PC-9 (cell line): ENCODE measurements around the gene PIGC.

Experiments
- CTCF ChIP-seq: fragments of 200-600 bp; sonication (generic); conservative IDR thresholded peaks from 2 replicates; pipeline ENCODE4 v1.6.1; 2017; ENCODE audit warnings: mixed run types, antibody characterized with exemption, mild to moderate bottlenecking, moderate library complexity
- EZH2 ChIP-seq: fragments of 200-600 bp; sonication (generic); IDR thresholded peaks from 2 replicates; pipeline ENCODE4 v1.8.0; 2017; ENCODE audit warnings: antibody characterized with exemption, low read depth

GRCh38 chr1:172469717-172470116 is 25.8 kb upstream of the PIGC start:
- TF ChIP-seq CTCF (no peak), EZH2 (no peak)
